Esophagus squamous epithelium (tissue), 5 donors: Measurements from ENCODE around the gene GPC1. TPM values are rescaled to one million over a fixed set of nuclear protein-coding genes. Genes with fewer than 3 reads are reported as not detected.

ENCODE experiments used
- DNase-seq: peaks from one replicate; lab custom pipeline; 2025; lab: John Stamatoyannopoulos, UW
- H3K27ac ChIP-seq, 4 donors: fragments of 200-600 bp; sonication (generic); one replicate each; pipeline ENCODE4 v1.5.1; 2016 to 2019; ENCODE audit warnings: mild to moderate bottlenecking in 1 of 4
- H3K27me3 ChIP-seq, 4 donors: fragments of 200-600 bp; sonication (generic); 1 replicate in 3 of 4; 2 replicates in 1 of 4; pipeline versions ENCODE4 v1.5.1 to v1.6.0; 2017 to 2021; ENCODE audit warnings: antibody characterized with exemption in 1 of 4
- H3K36me3 ChIP-seq, 3 donors: fragments of 200-600 bp; sonication (generic); one replicate each; pipeline ENCODE4 v1.5.1; 2016 to 2019
- H3K4me1 ChIP-seq, 3 donors: fragments of 200-600 bp; sonication (generic); one replicate each; pipeline ENCODE4 v1.5.1; 2017 to 2019
- H3K4me3 ChIP-seq, 4 donors: fragments of 200-600 bp; sonication (generic); 1 replicate in 3 of 4; 2 replicates in 1 of 4; pipeline ENCODE4 v1.5.1; 2016 to 2019; ENCODE audit warnings: mild to moderate bottlenecking in 2 of 4, moderate library complexity in 1 of 4
- H3K9me3 ChIP-seq, 3 donors: fragments of 200-600 bp; sonication (generic); one replicate each; pipeline ENCODE4 v1.5.1; 2016 to 2019
- POLR2A ChIP-seq, 4 donors: fragments of 450-650 bp; IDR thresholded peaks; one replicate each; pipeline ENCODE4 v1.6.1; 2017; ENCODE audit warnings: antibody characterized with exemption in 4 of 4, mild to moderate bottlenecking in 4 of 4, moderate library complexity in 3 of 4
- WGBS, 2 donors: methylation state at CpG; one replicate each; pipeline ENCODE4 v1.1.5; 2018; 5-methylcytosine and 5-hydroxymethylcytosine counted together
- intact Hi-C: fragments of 100-400 bp; cut with DNase I; formaldehyde crosslinking; loops from one replicate; pipeline ENCODE4 v1.15.0; 2022
- total RNA-seq, 4 donors: library from RNA; depleted of rRNA; stranded (reverse); fragments of >200 nt; gene quantifications; one replicate each; pipeline ENCODE4 v1.1.0, GENCODE V29; 2016
- TF ChIP-seq, protein P1 (sequence below), 6 experiments: fragments of 450-650 bp in 4 of 6; fragments of 200-600 bp in 2 of 6; sonication (generic) in 2 of 6; IDR thresholded peaks; one replicate each; pipeline ENCODE4 v1.5.1; 2016 to 2019; ENCODE audit warnings: antibody characterized with exemption in 6 of 6, mild to moderate bottlenecking in 4 of 6, moderate library complexity in 4 of 6
- donor health status: DM: yes; HTN: yes; CAD: no.

The GPC1 gene
- total RNA-seq, 4 donors from 2014 or later: 59.3 to 129 (median 78.6) TPM

DNA sequence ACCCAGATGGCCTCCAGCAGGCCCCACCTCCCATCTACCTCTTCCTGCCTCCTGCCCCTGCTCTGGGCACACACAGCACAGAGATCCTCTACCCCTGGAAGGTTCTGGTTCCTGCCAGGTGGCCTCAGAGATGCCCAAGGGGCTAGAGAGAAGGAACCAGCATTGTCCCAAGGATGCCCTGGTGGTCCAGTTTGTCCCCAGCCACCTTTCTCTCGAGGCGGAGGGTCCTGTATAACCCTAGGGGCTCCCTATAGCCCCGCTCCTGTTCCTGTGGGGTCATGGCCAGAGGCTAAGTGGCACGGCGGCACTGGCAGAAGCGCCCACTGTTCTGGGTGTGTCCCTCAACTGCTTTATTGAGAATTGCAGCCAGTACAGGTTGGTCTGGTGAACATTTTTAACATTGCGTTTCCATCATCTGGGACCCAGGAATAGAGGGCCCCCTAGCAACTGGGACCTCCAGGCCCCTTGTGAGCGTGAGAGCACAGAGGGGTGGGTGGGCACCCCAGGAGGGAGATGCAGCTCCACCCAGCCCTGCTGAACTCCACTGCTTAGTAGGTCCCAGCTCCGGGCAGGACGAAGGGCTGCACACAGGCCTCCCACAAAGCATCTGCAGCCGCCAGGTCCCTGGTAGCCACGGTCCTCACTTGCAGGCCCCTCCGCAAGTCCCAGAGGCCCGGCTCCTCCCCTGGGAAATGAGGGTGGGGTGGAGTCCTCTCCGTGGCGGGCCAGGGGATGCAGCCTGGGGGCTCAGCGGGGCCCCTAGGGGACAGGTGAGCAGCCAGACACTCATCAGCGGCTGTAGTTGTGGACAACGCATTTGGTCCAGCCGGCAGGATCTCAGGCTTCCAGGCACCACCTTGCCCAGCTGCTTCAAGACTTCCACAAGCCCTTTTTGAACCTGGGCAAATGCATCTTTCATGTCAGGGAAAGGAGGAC lies 33.1 kb downstream of the GPC1 start:
- no peak for TF ChIP-seq POLR2A (IDR thresholded peaks at IDR 0.05)
- TF ChIP-seq, protein P1, sequence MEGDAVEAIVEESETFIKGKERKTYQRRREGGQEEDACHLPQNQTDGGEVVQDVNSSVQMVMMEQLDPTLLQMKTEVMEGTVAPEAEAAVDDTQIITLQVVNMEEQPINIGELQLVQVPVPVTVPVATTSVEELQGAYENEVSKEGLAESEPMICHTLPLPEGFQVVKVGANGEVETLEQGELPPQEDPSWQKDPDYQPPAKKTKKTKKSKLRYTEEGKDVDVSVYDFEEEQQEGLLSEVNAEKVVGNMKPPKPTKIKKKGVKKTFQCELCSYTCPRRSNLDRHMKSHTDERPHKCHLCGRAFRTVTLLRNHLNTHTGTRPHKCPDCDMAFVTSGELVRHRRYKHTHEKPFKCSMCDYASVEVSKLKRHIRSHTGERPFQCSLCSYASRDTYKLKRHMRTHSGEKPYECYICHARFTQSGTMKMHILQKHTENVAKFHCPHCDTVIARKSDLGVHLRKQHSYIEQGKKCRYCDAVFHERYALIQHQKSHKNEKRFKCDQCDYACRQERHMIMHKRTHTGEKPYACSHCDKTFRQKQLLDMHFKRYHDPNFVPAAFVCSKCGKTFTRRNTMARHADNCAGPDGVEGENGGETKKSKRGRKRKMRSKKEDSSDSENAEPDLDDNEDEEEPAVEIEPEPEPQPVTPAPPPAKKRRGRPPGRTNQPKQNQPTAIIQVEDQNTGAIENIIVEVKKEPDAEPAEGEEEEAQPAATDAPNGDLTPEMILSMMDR (IDR thresholded peaks at IDR 0.05): no peak
- DNase-seq: no peak
- 27 to 89% methylated on average over 5 of the region's 20 CpGs for WGBS, 2 donors

DNA sequence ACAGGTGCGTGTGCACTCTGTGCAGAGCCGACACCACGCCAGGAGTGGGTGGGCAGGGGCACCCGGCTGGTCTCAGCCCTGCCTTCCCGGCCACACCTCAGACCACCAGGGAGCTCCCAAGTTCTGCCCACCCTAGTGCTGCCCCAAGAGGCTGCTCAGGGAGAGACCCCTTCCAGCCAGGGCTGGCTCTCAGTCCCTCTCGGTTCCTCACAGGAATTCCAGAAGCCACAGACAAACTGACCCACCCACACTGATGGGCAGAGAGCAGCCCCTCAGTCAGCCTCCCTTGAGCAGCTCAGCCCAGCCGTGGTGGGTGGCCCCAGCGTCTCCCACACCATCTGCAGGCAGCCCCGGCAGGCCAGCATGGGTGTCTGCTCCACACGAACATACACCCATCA lies 33.8 kb downstream of the GPC1 start:
- peaks cover 0 to 16% (median 0%) of the 10 kb centered on the region in 3 donors for H3K4me1 ChIP-seq
- no peak overlapping the region for H3K27ac ChIP-seq
- intact Hi-C loops: no loop called here
- no peak overlapping the region for H3K4me3 ChIP-seq
- H3K36me3 ChIP-seq: peaks cover 3 to 33% (median 7%) of the 10 kb centered on the region in 3 donors
- TF ChIP-seq POLR2A (IDR thresholded peaks at IDR 0.05): no peak
- TF ChIP-seq, protein P1 (IDR thresholded peaks at IDR 0.05): no peak
- no peak for DNase-seq
- peaks cover 0 to 16% (median 0%) of the 10 kb centered on the region in 3 donors for H3K9me3 ChIP-seq
- H3K27me3 ChIP-seq: no peaks in the 10 kb centered on the region
- WGBS, 2 donors: 35% methylated on average over 6 of the region's 10 CpGs; no CpG with 5 or more reads in 1 of the 2 donors

More for the DNA sequence above, 33.1 kb downstream of the GPC1 start:
- Histone ChIP-seq H3K27ac (no peak overlapping the region), H3K4me3 (no peak overlapping the region), H3K27me3 (no peaks in the 10 kb centered on the region), H3K36me3 (peaks cover 3 to 39% (median 7%) of the 10 kb centered on the region in 3 donors), H3K4me1 (peaks cover 0 to 16% (median 0%) of the 10 kb centered on the region in 3 donors), H3K9me3 (peaks cover 0 to 11% (median 0%) of the 10 kb centered on the region in 3 donors)
- intact Hi-C loops: no loop called here

DNA sequence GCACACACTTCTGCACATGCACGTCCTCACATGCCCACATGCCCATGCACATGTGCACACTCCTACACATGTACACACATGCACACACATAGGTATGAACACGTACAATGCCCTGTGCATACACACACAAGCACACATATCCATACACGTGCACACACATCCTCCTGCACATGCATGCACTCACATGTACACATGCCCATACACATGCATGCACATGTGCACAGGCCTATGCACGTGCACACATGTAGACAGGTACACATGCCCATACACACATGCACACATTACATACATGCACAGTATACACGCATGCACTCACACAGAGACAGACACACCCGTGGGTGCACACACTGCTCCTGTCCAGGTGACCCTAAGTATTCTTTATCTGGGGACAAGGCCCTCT lies 34.3 kb downstream of the GPC1 start:
- H3K27me3 ChIP-seq: no peaks in the 10 kb centered on the region
- peaks cover 3 to 28% (median 7%) of the 10 kb centered on the region in 3 donors for H3K36me3 ChIP-seq
- H3K4me1 ChIP-seq: peaks cover 0 to 16% (median 0%) of the 10 kb centered on the region in 3 donors
- no peak overlapping the region for H3K4me3 ChIP-seq
- no peak for TF ChIP-seq POLR2A (IDR thresholded peaks at IDR 0.05)
- TF ChIP-seq, protein P1 (IDR thresholded peaks at IDR 0.05): no peak
- H3K27ac ChIP-seq: no peak overlapping the region
- DNase-seq: no peak
- intact Hi-C loops: no loop called here
- peaks cover 0 to 21% (median 0%) of the 10 kb centered on the region in 3 donors for H3K9me3 ChIP-seq
- WGBS, 2 donors: 90 to 92% methylated on average over 6 of the region's 6 CpGs

DNA sequence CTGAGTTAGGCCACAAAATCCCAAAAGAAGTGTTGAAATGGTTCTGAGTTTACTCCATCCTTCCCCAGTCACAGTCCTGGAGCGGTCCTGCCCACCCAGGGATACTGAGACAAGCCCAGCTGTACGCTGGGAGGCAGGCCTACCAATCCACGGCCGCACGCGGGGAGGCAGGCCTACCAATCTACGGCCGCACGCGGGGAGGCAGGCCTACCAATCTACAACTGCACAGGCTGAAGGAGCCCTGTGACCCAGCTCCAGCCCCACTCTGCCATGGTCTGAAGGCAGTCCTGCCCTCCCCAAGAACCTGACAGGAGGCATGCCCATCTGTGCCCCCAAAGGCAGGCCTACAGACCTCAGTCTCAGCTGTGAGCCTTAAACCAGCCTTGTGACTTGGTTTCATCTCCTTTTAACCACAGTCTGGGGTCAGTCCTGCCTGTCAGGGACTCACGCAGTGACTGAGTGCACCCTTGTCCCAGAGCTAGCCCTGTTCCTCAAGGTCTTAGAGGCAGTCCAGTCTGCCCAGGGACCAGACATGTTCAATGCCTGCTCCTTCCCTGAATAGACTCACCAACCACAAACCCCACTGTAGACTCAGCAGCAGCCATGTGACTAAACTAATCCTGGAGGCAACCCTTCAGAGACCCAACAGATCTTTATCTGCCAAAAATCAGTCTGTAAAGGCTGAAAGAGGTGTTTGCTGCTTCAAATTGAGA lies 36.8 kb downstream of the GPC1 start:
- WGBS, 2 donors: 100% methylated on average over 5 to 6 of the region's 11 CpGs
- no peak for DNase-seq
- peaks cover 0 to 15% (median 0%) of the 10 kb centered on the region in 3 donors for H3K4me1 ChIP-seq
- H3K27ac ChIP-seq: no peak overlapping the region
- H3K4me3 ChIP-seq: no peak overlapping the region
- intact Hi-C loops: no loop called here
- H3K36me3 ChIP-seq: peaks cover 0 to 3% (median 0%) of the 10 kb centered on the region in 3 donors
- H3K9me3 ChIP-seq: peaks cover 0 to 33% (median 0%) of the 10 kb centered on the region in 3 donors
- TF ChIP-seq, protein P1 (IDR thresholded peaks at IDR 0.05): no peak
- TF ChIP-seq POLR2A (IDR thresholded peaks at IDR 0.05): no peak
- H3K27me3 ChIP-seq: no peaks in the 10 kb centered on the region
